ENCODE data around the gene FSTL1.

FSTL1 gene

GRCh38 chr3:120438665-120439370 lies 12.0 kb downstream of the FSTL1 start:
- no peak for DNase-seq

DNA sequence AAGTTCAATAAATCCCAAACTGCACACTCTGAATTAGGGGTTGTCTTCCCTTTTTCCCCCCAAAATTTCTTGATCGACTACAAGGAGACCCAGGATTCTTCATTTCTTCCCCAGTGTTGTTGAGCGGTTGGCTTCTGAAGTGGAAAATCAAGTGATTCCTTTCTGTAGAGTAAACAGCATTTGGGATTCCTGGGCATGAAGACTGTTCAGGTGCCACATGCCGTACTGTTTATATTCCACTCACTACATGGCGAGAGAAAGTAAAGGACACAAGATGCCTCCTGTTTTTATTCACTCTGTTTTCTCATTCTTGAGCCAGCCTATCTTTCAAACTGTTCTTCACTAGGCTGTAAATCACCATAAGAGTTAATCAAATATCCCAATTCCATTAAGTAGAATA lies 12.6 kb downstream of the FSTL1 start:
- DNase-seq = no peak

- DNase-seq = no peak
Measured at GRCh38 chr3:120437559-120437958, 13.2 kb downstream of the FSTL1 start.

DNA sequence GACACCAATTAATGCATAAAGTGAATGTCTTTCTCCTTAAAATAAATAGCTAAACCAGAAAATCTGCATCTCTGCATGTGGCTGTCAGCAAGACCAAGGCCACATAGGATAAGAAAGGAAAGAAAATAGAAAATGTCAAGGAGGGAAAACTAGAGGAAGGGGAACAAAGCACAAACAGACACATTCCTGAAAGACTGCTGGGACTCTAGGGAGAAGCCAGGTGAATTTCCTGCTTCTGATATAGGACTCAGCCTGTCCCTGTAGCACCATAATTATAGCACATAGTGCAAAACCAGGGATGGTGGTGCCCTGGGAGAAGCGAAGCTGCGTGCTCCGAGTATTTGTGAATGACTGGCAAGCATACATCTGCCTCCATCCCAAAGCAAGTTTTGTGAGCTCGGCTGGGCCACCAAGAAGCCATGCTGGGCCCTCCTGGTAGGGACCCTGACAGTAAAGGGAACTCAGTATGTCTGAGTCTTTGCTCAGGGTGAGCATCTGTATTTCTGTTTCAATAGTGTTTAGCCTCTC lies 14.2 kb downstream of the FSTL1 start:
- no peak for DNase-seq

GRCh38 chr3:120435621-120436020 lies 15.2 kb downstream of the FSTL1 start:
- DNase-seq = no peak

DNA sequence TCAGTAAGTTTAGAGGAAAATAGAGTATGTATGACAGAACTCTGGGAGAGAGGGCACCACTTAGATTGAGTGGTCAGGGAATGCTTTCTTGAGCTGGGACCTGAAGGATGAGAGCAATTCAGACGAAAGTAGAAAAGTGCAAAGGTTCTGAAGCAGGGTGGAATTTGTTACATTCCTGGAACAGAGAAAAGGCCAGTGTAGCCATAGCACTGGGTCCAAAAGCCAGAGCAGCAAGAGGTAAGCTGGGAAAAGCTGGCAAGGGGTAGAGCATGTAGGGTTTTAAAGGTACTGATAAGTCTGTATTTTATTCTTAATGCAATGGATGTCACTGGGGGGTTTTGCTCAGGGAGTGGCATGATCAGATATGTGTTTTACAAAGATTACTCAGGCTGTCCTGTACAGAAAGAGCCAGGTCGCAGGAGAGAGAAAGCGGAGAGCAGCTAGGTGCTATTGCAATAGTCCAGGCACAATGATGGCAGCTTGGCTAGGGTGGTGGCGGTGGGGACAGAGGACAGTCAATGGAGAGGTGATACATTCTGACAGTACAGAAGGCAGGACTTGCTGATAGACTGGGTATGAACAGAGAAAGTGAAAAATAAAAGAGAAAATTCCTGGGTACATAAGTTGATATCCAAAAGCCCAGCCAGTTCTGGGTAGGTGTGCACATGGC lies 17.0 kb downstream of the FSTL1 start:
- DNase-seq = no peak

- DNase-seq = no peak
Measured at GRCh38 chr3:120432150-120432860, 18.5 kb downstream of the FSTL1 start.

GRCh38 chr3:120429921-120430361 lies 20.9 kb downstream of the FSTL1 start:
- DNase-seq = no peak

DNA sequence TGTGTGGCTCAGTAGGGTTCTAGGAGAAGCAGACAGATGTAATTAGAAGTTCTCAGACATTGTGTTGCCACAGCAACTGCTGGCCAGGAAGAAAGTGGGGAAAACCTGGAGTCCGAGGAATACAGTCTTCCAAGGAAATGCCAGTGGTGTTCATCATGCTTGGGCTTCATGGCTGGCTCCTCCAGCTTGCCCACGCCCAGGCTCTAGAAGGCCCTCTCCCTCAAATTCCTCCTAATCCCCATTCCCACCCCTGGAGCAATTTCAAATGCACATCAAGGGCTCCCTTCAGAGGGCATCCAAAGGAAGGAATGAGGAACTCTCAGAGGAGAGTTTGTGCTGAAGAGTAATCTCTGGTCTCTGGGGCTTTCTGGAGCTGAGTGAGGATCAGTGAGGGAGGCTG lies 21.9 kb downstream of the FSTL1 start:
- DNase-seq = no peak

- no peak for DNase-seq
Measured at GRCh38 chr3:120427201-120427600, 23.6 kb downstream of the FSTL1 start.

GRCh38 chr3:120425572-120426250 lies 25.1 kb downstream of the FSTL1 start:
- no peak for DNase-seq

DNA sequence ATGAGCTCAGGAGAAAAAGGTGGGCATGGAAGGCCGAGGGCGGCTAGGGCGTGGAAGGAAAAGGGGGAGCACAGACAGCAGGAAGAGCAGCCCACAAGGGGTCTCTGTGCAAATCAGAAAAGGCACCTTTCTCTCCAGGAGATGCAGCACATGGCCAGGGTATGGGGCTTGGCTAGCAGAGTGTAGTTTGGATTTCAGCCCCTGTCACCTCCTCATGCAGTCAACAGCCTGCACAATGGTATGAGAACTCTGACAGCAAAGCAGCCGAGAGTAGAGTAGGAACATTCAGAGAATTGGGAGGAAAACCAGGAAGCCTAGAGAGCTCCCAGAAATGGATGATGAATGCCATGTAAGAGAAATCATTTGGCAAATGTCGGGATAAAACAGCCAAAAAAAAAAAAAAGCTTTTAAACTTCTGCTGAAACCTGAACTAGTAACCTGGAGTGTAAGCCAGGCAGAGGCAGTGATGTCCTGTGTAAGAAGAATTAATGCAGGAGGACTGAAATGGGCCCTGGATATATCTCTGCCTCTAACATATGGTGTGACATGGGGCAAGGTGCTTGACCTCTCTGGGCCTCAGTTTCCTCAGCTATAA lies 25.7 kb downstream of the FSTL1 start:
- no peak for DNase-seq

DNA sequence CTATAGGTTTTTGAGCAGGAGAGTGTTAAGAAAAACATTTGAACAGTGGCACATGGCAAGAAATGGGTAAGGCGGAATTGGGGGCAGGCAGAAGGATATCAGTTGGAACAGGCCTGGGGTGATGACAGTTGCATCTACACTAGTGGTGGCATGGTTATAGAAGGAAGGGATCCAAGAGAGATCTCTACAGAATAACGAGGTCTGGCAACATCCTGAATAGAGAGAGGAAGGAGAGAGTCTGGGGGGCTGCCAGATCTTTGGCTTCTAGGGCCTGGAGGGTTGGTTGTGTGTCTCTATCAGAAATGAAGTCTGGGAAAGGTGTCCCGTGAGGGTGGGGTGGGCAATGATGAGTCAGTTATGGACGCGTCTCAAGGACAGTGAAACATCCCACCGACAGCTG lies 26.3 kb downstream of the FSTL1 start:
- DNase-seq = no peak

- no peak for DNase-seq
Measured at GRCh38 chr3:120423432-120423831, 27.4 kb downstream of the FSTL1 start.

DNA sequence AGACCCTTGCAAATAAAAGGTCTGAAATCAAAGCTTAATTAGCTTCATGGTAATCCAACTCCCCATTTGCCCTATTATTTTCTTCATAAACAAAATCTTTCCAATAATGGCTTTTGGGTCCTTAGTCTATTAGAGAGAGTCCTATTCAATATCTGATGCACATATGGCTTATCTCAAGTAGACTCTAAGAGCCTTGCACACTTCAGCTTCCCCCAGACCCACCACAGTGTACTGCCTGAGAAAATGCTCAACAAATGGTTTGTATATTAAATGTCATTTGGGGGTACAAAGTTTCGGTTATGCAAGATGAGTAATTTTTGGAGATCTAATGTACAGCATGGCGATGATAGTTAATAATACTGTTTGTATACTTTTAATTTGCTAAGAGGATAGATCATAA lies 28.9 kb downstream of the FSTL1 start:
- no peak for DNase-seq

- no peak for DNase-seq
Measured at GRCh38 chr3:120420928-120421551, 29.8 kb downstream of the FSTL1 start.

GRCh38 chr3:120420360-120420759 lies 30.4 kb downstream of the FSTL1 start:
- DNase-seq = no peak

GRCh38 chr3:120419797-120420196 lies 31.0 kb downstream of the FSTL1 start:
- DNase-seq = no peak

- DNase-seq = peak; percentile 5 to 8
Measured at GRCh38 chr3:120418866-120419490, 31.8 kb downstream of the FSTL1 start.

- DNase-seq = no peak
Measured at GRCh38 chr3:120418446-120418845, 32.3 kb downstream of the FSTL1 start.

GRCh38 chr3:120417272-120417911 lies 33.4 kb downstream of the FSTL1 start:
- peak; percentile 96 to 98 for DNase-seq
